GM04504 (cell line): ENCODE data around the gene CEMIP2.

Experiments used
- DNase-seq: peaks from one replicate; pipeline ENCODE4 v3.0.0-alpha.2; 2012; ENCODE audit warnings: low read depth

CEMIP2 gene

GRCh38 chr9:71748280-71748743 is 20.0 kb downstream of the CEMIP2 start:
- peak; percentile 39 for DNase-seq

GRCh38 chr9:71747576-71747975 is 20.7 kb downstream of the CEMIP2 start:
- DNase-seq = no peak

DNA sequence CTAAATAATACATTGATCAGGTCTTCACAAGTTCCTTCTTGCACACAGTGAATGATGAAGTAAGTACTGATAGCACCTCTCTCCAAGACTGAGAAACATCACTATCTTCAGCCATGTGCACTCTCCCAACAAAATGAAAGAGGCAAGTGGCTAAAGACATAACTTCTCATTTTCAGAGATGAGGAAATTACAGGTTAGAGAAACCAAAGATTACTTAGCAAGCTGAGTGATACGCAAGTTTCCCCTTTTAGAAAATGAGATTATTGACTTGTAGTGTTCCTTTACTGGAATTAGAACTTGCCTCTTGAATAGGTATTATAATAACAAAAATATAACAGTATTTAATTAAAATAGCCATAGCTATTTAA is 21.6 kb downstream of the CEMIP2 start:
- no peak for DNase-seq

GRCh38 chr9:71746023-71746757 is 22.1 kb downstream of the CEMIP2 start:
- no peak for DNase-seq

DNA sequence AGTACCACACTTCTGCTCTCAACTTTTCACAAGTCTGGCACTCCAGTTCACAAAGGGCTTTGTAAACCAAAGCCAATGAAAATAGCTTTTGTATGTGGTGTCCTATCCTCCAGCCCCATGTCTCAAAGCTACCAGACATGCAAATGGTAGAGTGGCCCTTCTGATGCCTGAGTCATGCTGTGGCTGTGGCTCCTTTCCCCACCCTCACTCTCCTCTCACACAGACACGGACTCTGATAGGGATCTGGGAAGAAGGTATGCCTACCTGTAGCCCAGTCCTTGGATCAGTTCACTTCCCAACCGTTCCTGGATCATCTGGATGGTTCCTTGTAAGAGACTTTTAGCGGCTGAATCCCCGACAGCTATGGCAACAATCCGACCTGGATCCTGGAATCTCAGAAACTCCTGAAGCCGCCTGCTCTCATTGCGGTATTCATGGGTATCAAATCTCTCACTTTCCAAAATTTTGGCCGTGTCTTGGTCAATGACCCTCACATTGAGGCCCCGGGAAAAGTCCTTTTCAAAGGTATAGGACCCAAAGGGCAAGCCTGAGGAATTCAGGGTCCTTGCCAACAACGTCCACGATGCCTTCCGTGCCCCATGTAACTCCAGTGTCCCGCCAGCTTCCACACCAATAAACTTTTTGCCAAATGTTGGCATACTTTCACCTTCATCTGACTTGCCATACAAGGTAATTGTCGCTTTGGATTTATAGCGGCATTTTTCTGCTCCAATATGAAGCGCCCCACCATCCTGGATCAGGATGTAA is 23.4 kb downstream of the CEMIP2 start:
- DNase-seq = no peak

GRCh38 chr9:71743882-71744281 is 24.4 kb downstream of the CEMIP2 start:
- no peak for DNase-seq

GRCh38 chr9:71743217-71743705 is 25.1 kb downstream of the CEMIP2 start:
- DNase-seq = no peak

- DNase-seq = no peak
Observed at GRCh38 chr9:71742703-71743102, 25.6 kb downstream of the CEMIP2 start.

DNA sequence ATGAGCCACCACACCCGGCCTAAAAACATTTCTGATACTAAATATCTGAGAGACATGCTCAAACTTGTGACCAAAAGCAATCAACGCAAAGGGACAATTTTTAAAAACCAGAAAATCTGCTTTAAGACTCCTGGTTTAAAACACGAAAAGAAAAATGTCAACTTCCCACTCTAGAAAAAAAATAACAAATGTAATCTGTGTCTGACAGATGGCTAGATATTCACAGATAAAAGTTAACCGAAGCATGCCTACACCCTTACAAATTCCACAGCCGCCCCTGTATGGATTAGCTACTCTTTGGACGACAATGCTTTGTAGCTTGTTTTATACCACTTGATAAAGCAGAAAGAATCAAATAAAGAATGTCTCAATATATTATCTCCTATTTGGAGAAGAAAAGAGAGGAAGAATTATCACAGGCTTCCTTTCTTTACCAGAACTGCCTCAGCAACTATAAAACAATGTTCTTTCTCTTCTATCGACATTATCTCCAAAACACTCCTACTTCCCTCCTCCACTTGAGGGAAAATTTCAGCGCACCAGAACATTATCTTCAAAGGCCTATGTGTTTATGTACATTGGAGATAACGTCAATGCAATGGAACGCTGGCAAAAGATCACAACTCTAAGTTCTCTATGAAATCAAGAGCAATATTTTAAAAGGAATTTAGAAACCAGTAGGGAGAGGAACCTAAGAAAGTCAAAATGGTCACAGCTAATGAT is 26.2 kb downstream of the CEMIP2 start:
- DNase-seq = no peak

DNA sequence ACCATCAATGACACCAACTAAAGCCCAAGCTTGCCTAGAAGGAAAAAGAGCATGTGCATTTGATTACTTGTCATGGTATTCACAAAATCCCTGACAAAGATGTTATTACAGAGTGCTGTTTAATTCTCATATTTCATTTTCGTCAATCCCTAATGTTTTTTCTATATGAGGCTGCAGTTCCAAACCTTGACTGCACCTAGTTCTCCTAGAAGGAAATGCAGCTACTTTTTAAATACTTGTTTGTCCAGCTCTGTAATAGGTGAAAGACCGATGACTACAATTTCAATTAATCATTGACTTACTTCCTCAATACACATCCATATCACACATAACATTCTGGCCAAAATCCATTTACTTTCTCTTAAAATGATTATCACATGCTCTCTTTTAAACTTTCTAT is 28.1 kb downstream of the CEMIP2 start:
- DNase-seq = no peak

DNA sequence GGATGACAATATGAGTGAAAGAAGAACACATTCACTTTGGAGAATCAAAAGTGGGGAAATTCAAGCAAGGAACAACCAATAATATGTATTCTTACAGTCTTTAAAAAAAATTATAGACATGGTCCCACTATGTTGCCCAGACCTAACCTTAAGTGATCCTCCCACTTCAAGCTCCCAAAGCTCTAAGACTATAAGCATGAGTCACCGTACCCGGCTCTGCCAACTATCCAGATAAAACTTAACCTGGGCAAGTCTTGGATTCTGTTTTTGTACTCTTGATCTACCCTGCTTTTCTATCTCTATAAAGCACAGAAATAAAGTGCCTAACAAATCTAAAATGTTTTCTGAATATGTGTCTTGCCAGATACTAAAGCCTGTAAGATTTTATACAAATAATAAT is 30.9 kb downstream of the CEMIP2 start:
- DNase-seq = no peak

DNA sequence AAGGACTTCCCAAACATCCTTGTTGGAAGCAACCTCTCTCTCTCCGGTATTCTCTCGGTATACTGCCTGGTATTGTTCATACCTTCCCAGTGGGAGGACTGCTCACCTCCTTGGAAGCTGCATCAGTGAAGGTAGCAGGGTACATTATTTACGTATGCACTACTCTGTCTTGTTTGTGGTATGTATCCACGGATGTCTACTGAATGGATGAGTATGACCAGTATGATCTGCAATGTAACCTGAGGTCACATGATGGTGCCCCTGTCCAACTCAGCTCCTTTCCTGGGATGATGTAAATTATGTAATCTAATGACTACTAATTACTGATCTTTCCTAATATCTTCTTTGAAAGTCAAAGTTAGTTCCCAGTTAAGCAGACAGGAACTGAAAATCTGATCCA is 32.1 kb downstream of the CEMIP2 start:
- DNase-seq = no peak

GRCh38 chr9:71734950-71735349 is 33.4 kb downstream of the CEMIP2 start:
- no peak for DNase-seq

DNA sequence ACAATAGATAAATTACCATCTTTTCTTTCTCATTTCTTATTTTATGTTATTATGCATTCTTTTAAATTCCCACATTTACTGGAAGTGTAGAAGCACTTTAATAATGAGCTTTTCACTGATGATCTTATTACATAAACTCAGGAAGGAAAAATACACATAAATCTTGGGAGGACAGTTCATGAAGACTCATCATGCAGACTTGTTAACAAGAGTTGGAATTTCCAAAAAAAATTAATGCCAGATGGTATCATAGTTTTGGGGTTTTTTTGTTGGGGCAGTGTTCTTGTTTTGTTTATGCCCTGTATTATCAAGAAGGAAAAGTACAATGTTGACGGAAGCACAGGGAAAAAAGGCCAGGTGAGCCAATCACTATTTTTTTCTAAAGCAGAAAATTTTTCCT is 35.1 kb downstream of the CEMIP2 start:
- peak; percentile 24 for DNase-seq

GRCh38 chr9:71729816-71730526 is 38.3 kb downstream of the CEMIP2 start:
- no peak for DNase-seq

DNA sequence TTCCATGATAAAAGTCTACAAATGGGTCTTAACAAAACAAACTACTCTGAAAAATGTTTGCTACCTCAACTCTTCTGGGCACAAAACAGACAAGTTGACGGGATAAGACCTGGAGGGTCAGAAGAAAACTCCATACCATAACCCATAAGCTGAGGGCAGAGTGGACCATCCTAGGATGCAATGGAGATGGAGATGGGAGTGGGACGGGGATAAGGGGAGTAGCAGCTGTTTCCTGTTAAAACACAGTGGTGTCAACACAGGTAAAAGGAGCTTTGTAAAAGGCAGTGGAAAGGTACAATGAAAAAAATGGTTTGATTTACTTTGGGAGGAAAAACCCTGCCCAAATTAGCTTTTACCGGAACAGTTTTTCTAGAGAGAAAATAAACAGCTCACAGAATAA is 41.6 kb downstream of the CEMIP2 start:
- DNase-seq = no peak

- DNase-seq = peak; percentile 18
Observed at GRCh38 chr9:71725590-71726338, 42.5 kb downstream of the CEMIP2 start.

- DNase-seq = no peak
Observed at GRCh38 chr9:71721855-71722254, 46.5 kb downstream of the CEMIP2 start.

DNA sequence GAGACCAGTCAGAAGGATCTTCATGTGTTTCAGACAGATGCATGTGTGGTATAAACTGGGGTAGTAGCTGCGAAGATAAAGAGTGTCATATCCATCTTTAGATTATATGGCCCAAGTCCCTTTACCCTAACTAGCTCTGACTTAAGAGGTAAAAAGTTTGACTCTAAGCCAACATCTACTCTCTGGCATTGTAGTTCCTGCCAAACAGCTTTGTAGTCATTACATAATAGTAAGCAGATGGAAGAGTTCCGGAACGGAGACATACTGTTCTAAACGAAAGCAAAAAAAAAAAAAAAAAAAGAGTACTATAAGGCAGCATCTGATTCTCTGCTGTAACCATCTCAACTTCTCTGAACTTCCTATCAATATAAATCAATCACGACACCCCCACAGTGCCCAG is 48.8 kb downstream of the CEMIP2 start:
- DNase-seq = peak; percentile 62

- no peak for DNase-seq
Observed at GRCh38 chr9:71719088-71719487, 49.2 kb downstream of the CEMIP2 start.

- DNase-seq = no peak
Observed at GRCh38 chr9:71716138-71716909, 52.0 kb downstream of the CEMIP2 start.
